T47D (cell line): Measurements from ENCODE around the gene TACC2.
A peak's percentile ranks its signal among the peaks of the same experiment; 100 is the strongest.

Source experiments
- DNase-seq, 2 experiments: peaks; one replicate each; pipeline versions ENCODE4 v3.0.0 to v3.0.0-alpha.2; 2011 to 2012; ENCODE audit warnings: low read depth in 1 of 2, low spot score in 1 of 2
- JUND ChIP-seq: IDR thresholded peaks from 2 replicates; pipeline ENCODE4 v1.6.1; 2012; ENCODE audit warnings: low read depth
- in situ Hi-C: cut with HindIII; loops from 2 replicates; pipeline ENCODE4 v1.10.0; 2016; ENCODE audit warnings: low sequenced_read_pairs, low pct_unique_long_range_greater_than_20kb

TACC2 gene

GRCh38 chr10:122294511-122295450, 305.8 kb downstream of the TACC2 start:
- no peak for DNase-seq
- in situ Hi-C loops: no loop called here
- TF ChIP-seq JUND: no peak

GRCh38 chr10:122295451-122295809, 306.5 kb downstream of the TACC2 start:
- in situ Hi-C loops: no loop called here
- TF ChIP-seq JUND: no peak
- DNase-seq: peak in 1 of 2 experiments; percentile 42

GRCh38 chr10:122296363-122297120, 307.6 kb downstream of the TACC2 start:
- TF ChIP-seq JUND: no peak
- DNase-seq: no peak
- in situ Hi-C loops: no loop called here

- no peak for TF ChIP-seq JUND
- in situ Hi-C loops: no loop called here
- DNase-seq: no peak
Observed at GRCh38 chr10:122297583-122297982, 308.6 kb downstream of the TACC2 start.

- in situ Hi-C loops: no loop called here
- DNase-seq: no peak
- TF ChIP-seq JUND: no peak
Observed at GRCh38 chr10:122298206-122298597, 309.2 kb downstream of the TACC2 start.

- peak; percentile 50 to 72 for DNase-seq
- in situ Hi-C loops: no loop called here
- no peak for TF ChIP-seq JUND
Observed at GRCh38 chr10:122298598-122299301, 309.8 kb downstream of the TACC2 start.

GRCh38 chr10:122299423-122300075, 310.6 kb downstream of the TACC2 start:
- TF ChIP-seq JUND: no peak
- in situ Hi-C loops: no loop called here
- no peak for DNase-seq

GRCh38 chr10:122301055-122301810, 312.3 kb downstream of the TACC2 start:
- in situ Hi-C loops: no loop called here
- no peak for TF ChIP-seq JUND
- DNase-seq: no peak

- DNase-seq: no peak
- no peak for TF ChIP-seq JUND
- in situ Hi-C loops: no loop called here
Observed at GRCh38 chr10:122301811-122302115, 312.8 kb downstream of the TACC2 start.

- in situ Hi-C loops: no loop called here
- DNase-seq: no peak
- TF ChIP-seq JUND: no peak
Observed at GRCh38 chr10:122302315-122302714, 313.4 kb downstream of the TACC2 start.

- in situ Hi-C loops: no loop called here
- TF ChIP-seq JUND: no peak
Observed at GRCh38 chr10:122303271-122304053, 314.5 kb downstream of the TACC2 start.

More at GRCh38 chr10:122303271-122304053, 314.5 kb downstream of the TACC2 start:
- no peak for DNase-seq
